Measurements from ENCODE around the gene LCE1A.

LCE1A gene, protein sequence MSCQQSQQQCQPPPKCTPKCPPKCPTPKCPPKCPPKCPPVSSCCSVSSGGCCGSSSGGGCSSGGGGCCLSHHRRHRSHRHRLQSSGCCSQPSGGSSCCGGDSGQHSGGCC

GRCh38 chr1:152827173-152827572 is at the start of gene LCE1A:
LCE1A (plus strand) TSS chr1:152827473; CDS start chr1:152827473, 0 bp downstream.
- H3K4me3 ChIP-seq (ENCODE audit: low read depth, low read length) = no peak within 1 kb of the TSS
- no peak for DNase-seq (ENCODE audit: low read depth)

DNA sequence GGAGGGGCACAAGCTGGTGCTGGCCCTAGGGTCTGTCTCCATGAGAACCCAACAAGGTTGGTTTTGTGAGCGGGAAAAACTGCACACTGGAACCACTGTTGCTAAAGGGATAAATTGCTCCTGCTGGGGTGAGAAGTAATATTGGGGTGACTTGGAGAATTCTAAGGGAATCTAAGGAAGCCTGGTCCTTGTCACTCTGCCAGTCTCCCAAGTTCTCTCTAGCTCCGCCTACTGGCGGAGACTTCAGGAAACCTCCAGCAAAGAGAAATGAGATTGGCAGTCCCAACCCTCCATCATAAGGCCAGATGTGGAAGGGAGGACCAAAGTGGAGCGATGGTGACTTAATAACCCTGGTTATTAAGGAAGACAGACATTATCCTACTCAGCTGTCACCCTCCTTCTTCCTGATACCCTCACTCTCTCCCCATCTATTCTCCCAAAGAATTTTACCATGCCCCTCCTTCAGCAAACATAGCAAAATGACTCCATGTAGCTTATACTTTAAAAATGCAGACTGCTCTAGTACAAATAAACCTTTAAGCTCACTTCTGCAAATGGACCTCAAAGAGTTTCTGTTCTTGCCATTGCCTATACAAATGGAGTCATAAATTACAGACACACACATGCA is 49.6 kb upstream of the LCE1A start:
- H3K4me3 ChIP-seq (ENCODE audit: low read depth, low read length) = no peak overlapping the region
- no peak for DNase-seq (ENCODE audit: low read depth)

- H3K4me3 ChIP-seq (ENCODE audit: low read depth, low read length) = no peak overlapping the region
- DNase-seq (ENCODE audit: low read depth) = no peak
Measured at GRCh38 chr1:152783095-152783494, 44.2 kb upstream of the LCE1A start.

GRCh38 chr1:152786077-152786476 is 41.2 kb upstream of the LCE1A start, which contains the start of gene LCE1E:
LCE1E (plus strand) TSS chr1:152786257; CDS start chr1:152787300, 1,043 bp downstream.
- DNase-seq (ENCODE audit: low read depth) = no peak
- H3K4me3 ChIP-seq (ENCODE audit: low read depth, low read length) = no peak within 1 kb of the TSS

DNA sequence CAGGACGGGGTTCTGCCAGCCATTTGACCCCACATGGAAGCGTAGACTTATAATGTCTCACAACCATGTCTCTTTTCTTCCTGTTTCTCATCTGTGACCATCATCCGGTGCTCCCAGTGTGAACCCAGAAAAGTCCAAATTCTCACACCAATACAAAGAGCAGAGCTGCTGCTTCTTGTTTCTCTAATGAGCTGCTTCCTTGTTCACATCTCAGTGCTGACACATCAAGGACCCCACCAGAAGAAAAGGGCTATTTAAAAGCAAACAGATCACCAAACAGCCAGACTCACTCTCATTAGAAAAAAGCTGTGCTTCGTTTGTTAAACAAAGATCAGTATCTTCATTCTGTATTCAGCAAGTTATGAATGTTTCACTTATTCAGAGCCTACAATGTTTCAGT is 31.6 kb upstream of the LCE1A start:
- DNase-seq (ENCODE audit: low read depth) = no peak

GRCh38 chr1:152796421-152796820 is 30.9 kb upstream of the LCE1A start, which contains the start of gene LCE1D:
LCE1D (plus strand) TSS chr1:152796721; CDS start chr1:152797795, 1,074 bp downstream.
- H3K4me3 ChIP-seq (ENCODE audit: low read depth, low read length) = no peak within 1 kb of the TSS
- DNase-seq (ENCODE audit: low read depth) = no peak

More for the DNA sequence above, 31.6 kb upstream of the LCE1A start:
- no peak overlapping the region for H3K4me3 ChIP-seq (ENCODE audit: low read depth, low read length)

DNA sequence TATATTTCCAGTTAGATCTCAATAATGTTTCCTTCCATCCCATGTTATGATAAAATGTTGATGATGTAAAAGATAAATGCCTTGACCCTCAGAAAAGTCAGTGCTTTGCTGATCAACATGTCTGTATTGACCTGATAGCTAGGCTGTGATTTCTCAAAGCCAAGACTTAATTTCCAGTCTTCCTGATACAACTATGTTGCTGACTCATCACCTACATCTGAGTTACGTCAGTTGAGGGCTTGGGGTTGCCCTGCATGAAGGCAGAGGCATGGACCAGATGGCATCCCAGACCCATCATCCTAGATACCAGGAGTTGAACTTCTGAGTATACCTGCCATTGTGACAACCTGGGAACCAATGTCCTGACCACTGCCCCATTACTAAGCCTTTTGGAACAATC is 25.9 kb upstream of the LCE1A start:
- H3K4me3 ChIP-seq (ENCODE audit: low read depth, low read length) = no peak overlapping the region
- no peak for DNase-seq (ENCODE audit: low read depth)

DNA sequence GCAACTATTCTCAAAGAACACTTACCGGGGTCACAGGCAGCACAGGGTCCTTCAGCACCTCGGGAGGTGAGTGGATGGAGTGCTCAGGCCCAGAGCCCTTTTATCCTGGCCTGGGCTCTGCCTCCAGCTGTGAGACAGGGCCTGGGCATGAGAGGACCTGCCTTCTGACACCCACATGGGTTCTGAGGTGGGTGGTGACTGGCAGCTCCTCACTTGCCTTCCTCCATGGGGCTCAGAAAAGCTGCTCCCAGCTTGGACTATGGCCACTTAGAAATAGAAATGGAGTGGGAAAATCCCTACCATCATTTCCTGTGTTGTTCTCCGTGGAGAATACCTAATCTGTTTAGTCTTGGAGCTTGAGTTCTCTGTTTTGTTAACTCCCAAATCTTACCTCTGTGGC is 20.7 kb upstream of the LCE1A start, which contains the start of gene LCE1C:
LCE1C (minus strand) TSS at position 76 of the 400 bp plus-strand sequence. CDS start 1,173 bp downstream, outside the sequence.
- DNase-seq (ENCODE audit: low read depth) = no peak
- no peak within 1 kb of the TSS for H3K4me3 ChIP-seq (ENCODE audit: low read depth, low read length)

DNA sequence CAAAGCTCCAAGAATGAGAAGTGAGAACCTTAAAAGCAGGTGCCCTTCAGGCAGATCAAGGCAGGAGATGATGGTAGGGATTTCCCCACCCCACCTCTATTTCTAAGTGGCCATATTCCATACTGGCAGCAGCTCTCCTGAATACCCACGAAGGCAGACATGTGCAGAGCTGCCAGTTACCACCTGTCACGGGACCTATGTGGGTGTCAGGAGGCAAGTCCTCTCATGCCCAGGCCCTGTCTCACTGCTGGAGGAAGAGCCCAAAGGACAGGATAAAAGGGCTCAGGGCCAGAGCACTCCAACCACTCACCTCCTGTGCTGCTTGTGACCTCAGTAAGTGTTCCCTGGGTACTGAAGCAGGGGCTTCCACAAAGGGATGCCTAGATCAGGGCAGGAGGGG is 16.2 kb upstream of the LCE1A start:
- DNase-seq (ENCODE audit: low read depth) = no peak
- H3K4me3 ChIP-seq (ENCODE audit: low read depth, low read length) = no peak overlapping the region

- no peak within 1 kb of the TSS for H3K4me3 ChIP-seq (ENCODE audit: low read depth, low read length)
- DNase-seq (ENCODE audit: low read depth) = no peak
Measured at GRCh38 chr1:152811671-152812070, 15.6 kb upstream of the LCE1A start, which contains the start of gene LCE1B. LCE1B (plus strand) TSS chr1:152811971; CDS start chr1:152812447, 476 bp downstream.

DNA sequence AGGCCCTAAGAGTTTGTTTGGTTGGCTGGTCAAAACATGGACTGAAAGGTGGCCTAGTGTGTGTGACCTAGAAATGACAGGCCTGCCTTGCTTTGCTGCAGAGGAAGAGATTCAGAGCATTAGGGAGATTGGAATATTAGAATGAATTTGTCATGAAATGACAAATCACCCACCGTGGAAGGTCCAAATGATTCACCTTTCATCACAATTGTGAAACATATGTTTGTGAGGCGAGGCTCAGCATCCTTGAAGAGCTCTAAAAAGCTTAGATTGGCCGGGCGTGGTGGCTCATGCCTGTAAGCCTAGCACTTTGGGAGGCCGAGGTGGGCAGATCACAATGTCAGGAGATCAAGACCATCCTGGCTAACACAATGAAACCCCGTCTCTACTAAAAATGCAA is 10.0 kb upstream of the LCE1A start:
- no peak for DNase-seq (ENCODE audit: low read depth)
- H3K4me3 ChIP-seq (ENCODE audit: low read depth, low read length) = no peak overlapping the region

GRCh38 chr1:152823294-152823693 is 4.0 kb upstream of the LCE1A start:
- H3K4me3 ChIP-seq (ENCODE audit: low read depth, low read length) = no peak overlapping the region
- no peak for DNase-seq (ENCODE audit: low read depth)

DNA sequence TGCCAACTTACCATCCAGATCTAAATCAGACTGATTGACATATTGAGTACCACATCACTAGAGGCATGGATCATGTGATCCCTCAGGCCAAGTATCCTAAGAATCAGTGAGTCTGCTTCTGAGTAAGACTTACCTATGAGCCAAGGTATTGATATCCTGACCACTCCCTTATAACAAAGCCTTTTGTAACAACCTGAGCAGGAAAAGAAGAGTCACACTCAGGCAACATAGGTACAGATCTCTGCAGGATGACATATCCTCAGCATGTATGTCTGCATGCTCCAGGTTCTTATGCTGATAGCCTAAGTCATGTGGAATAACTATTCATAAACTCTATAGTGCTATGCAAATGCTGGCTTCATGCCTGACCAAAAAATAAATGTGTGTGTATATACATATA is 2.3 kb upstream of the LCE1A start:
- H3K4me3 ChIP-seq (ENCODE audit: low read depth, low read length) = no peak overlapping the region
- DNase-seq (ENCODE audit: low read depth) = no peak

DNA sequence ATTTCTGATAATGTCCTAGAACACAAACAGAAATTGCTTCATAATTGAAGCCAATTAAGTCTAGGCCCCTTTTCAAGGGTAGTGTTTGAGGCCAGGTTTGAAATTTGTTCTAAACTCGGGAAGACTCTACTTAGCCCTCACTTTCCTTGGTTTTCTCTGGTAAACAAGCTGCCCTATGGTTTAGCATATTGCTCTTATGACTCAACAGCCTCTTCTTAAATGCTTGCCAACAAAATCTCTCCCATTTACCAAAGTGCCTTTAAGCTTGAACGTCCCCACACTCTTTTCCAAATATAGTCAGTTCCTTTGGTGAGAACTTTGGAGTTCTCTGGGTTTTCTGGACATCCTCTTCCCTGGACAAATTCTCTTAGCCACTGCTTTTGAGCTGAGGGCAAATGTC is 9.6 kb downstream of the LCE1A start:
- no peak for DNase-seq (ENCODE audit: low read depth)
- H3K4me3 ChIP-seq (ENCODE audit: low read depth, low read length) = no peak overlapping the region

GRCh38 chr1:152842556-152842955 is 15.3 kb downstream of the LCE1A start, which contains the start of gene LCE6A:
LCE6A (plus strand) TSS chr1:152842856; CDS start chr1:152843521, 665 bp downstream.
- no peak within 1 kb of the TSS for H3K4me3 ChIP-seq (ENCODE audit: low read depth, low read length)
- no peak for DNase-seq (ENCODE audit: low read depth)

DNA sequence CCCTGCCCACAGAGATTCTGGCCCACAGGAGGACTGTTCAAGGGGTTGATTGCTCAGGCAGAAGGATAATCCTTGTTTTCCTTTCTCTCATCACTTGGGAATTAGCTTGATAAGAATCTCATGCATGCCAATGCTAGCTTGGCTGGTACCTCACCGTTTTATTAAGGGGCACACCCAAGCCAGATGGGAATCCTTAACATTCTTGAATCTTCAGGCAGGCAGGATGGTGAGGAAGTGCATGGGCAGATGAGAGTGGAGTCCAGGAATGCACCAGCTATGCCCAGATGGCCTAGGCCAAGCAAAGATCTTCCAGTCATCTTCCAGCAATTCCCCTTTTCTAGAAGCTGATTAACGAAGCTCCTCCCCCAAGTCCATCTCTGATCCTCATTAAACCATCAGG is 28.4 kb downstream of the LCE1A start:
- no peak overlapping the region for H3K4me3 ChIP-seq (ENCODE audit: low read depth, low read length)
- no peak for DNase-seq (ENCODE audit: low read depth)

DNA sequence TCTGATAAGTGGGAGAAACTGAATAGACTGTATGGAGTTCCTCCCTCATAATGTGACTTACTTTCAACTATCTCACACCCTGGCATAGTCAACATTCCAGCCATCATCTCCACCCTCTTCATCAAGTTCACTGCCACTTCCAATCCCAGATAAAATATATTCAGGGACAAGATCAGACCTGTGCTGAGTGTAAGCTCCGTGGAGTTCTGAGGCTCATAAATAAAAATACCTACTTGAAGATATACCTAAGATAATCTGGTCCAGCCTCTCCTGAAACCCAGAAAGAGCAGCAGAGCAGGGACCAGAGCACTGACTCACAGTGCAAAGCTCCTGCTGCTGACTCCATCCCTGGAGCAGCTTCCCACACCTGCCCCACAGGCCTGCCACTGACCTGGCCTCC is 30.8 kb downstream of the LCE1A start:
- DNase-seq (ENCODE audit: low read depth) = no peak
- H3K4me3 ChIP-seq (ENCODE audit: low read depth, low read length) = no peak overlapping the region

- DNase-seq (ENCODE audit: low read depth) = no peak
- H3K4me3 ChIP-seq (ENCODE audit: low read depth, low read length) = no peak within 1 kb of the TSS
Measured at GRCh38 chr1:152859696-152860095, 32.4 kb downstream of the LCE1A start, which contains the start of gene LCE7A. LCE7A (plus strand) TSS chr1:152859996; CDS start chr1:152860698, 702 bp downstream.

- H3K4me3 ChIP-seq (ENCODE audit: low read depth, low read length) = no peak overlapping the region
- no peak for DNase-seq (ENCODE audit: low read depth)
Measured at GRCh38 chr1:152860129-152860528, 32.9 kb downstream of the LCE1A start.

DNA sequence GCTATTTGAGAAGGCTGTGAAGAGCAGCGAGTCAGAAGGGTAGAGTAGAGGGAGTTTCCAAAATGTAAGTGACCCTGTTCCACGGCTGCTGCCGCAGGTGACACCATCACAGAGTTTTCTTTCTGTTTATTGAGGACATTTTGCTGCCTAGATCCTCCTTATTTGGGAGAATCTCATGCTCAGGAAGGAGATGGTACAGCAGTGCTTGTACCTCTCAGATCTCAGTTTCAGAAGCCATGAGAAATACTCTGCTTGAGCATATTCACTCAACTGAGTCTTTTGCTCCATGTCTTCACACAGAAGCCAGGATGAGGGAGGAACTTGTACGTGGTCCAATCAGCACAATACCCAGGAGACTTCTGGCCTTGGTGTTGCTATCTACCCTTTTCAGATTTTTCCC is 34.1 kb downstream of the LCE1A start:
- H3K4me3 ChIP-seq (ENCODE audit: low read depth, low read length) = no peak overlapping the region
- DNase-seq (ENCODE audit: low read depth) = no peak

DNA sequence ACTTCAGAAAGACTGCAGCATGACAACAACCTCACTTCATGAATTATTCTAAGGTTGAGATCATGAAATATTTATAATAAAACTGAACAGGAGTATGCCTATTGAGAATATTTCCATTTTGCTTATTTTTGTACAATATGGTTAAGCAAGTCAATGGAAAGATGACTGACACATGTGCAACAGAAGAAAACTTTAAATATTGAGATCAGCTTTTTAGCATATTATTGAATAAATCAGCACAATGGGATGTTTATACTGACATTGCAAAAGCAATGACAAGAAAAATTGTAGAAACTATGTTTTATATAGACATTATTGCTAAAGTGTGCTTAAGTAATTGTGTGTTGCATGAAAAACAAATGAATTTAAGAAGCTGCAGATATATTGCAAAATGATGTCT is 37.2 kb downstream of the LCE1A start:
- no peak for DNase-seq (ENCODE audit: low read depth)
- H3K4me3 ChIP-seq (ENCODE audit: low read depth, low read length) = no peak overlapping the region
